Spleen (tissue), 11 donors: ENCODE results near the gene ITFG1. TPM values are rescaled to one million over a fixed set of nuclear protein-coding genes. Genes with fewer than 3 reads are reported as not detected.

Experiments
- DNase-seq: peaks from one replicate; pipeline ENCODE4 v3.0.0-alpha.2; 2020
- H3K27ac ChIP-seq, 8 donors: fragments of 200-600 bp; sonication (generic) in 7 of 8; 1 replicate in 4 of 8; 2 replicates in 4 of 8; pipeline versions ENCODE4 v1.5.0 to v1.8.0; 2016 to 2021; ENCODE audit warnings: inconsistent platforms in 4 of 8, mild to moderate bottlenecking in 4 of 8, moderate library complexity in 1 of 8
- H3K27me3 ChIP-seq, 7 donors: fragments of 200-600 bp; sonication (generic) in 6 of 7; replicated peaks in 1 of 7; 1 replicate in 4 of 7; 2 replicates in 3 of 7; pipeline versions ENCODE4 v1.5.0 to v1.8.0; 2016 to 2021; ENCODE audit warnings: inconsistent platforms in 3 of 7, mild to moderate bottlenecking in 1 of 7
- H3K36me3 ChIP-seq, 6 donors: fragments of 200-600 bp; sonication (generic) in 5 of 6; 1 replicate in 4 of 6; 2 replicates in 2 of 6; pipeline versions ENCODE4 v1.5.0 to v1.8.0; 2016 to 2021; ENCODE audit warnings: inconsistent platforms in 2 of 6
- H3K4me1 ChIP-seq, 6 donors: fragments of 200-600 bp; sonication (generic) in 5 of 6; 1 replicate in 3 of 6; 2 replicates in 3 of 6; pipeline versions ENCODE4 v1.5.0 to v1.8.0; 2016 to 2021; ENCODE audit warnings: inconsistent platforms in 3 of 6
- H3K4me3 ChIP-seq, 8 donors: fragments of 200-600 bp; sonication (generic) in 7 of 8; 1 replicate in 4 of 8; 2 replicates in 4 of 8; pipeline versions ENCODE4 v1.5.0 to v1.8.0; 2016 to 2021; ENCODE audit warnings: inconsistent platforms in 4 of 8, mild to moderate bottlenecking in 4 of 8, moderate library complexity in 2 of 8
- H3K9me3 ChIP-seq, 8 donors: fragments of 200-600 bp; sonication (generic) in 7 of 8; 1 replicate in 4 of 8; 2 replicates in 4 of 8; pipeline versions ENCODE4 v1.5.0 to v1.8.0; 2016 to 2021; ENCODE audit warnings: inconsistent platforms in 4 of 8
- CTCF ChIP-seq, 11 experiments: fragments of 200-600 bp in 7 of 11; fragments of 450-650 bp in 4 of 11; sonication (generic) in 4 of 11; IDR thresholded peaks in 8 of 11; conservative IDR thresholded peaks in 3 of 11; 1 replicate in 7 of 11; 2 replicates in 4 of 11; pipeline versions ENCODE4 v1.4.0 to v1.8.0; 2016 to 2021; ENCODE audit warnings: antibody characterized with exemption in 11 of 11, inconsistent platforms in 4 of 11, mild to moderate bottlenecking in 1 of 11
- POLR2A ChIP-seq, 3 donors: fragments of 450-650 bp; IDR thresholded peaks; one replicate each; pipeline ENCODE4 v1.5.1; 2017; ENCODE audit warnings: antibody characterized with exemption in 3 of 3, mild to moderate bottlenecking in 1 of 3
- POLR2AphosphoS5 ChIP-seq, 3 donors: sonication (generic); formaldehyde crosslinking; IDR thresholded peaks; one replicate each; pipeline ENCODE4 v1.5.1; 2017; ENCODE audit warnings: antibody characterized with exemption in 3 of 3
- WGBS, 5 donors: extraction: QIAGEN DNeasy Blood & Tissue Kit in 3 of 5; methylation state at CpG; one replicate each; pipeline versions ENCODE4 v1.1.5 to v1.1.7; 2013 to 2018; 5-methylcytosine and 5-hydroxymethylcytosine counted together
- intact Hi-C: fragments of 100-400 bp; cut with DNase I; formaldehyde crosslinking; loops from one replicate; pipeline ENCODE4 v1.15.0; 2023; ENCODE audit warnings: low total_unique reads
- polyA plus RNA-seq, 3 donors: library from polyadenylated mRNA; stranded (reverse); fragments of 200-250 nt; gene quantifications; one replicate each; pipeline ENCODE4 v1.2.1, GENCODE V29; 2013
- total RNA-seq, 7 donors: library from RNA; depleted of rRNA in 3 of 7; stranded (reverse); fragments of >200 nt in 3 of 7; fragmentation: NEBNext Ultra II Directional in 4 of 7; extraction: Animal tissue kit (Norgen Biotek cat#: 25700) in 4 of 7; gene quantifications; one replicate each; pipeline versions ENCODE4 v1.1.0 to v1.2.1, GENCODE V29; 2016 to 2021
- donor health status: healthy with polysubstance abuse.
- donor health status: DM: no; HTN: no; CAD: no; lungs with moderate emphysema.
- donor health status: DM: no; HTN: no; CAD: no.
- donor health status: Bipolar disorder and iron deficiency.
- donor health status: healthy.
- donor health status: DM: no; HTN: no; CAD: no.
- donor health status: DM: yes; HTN: yes; CAD: no.

The ITFG1 gene
- total and polyA plus RNA-seq, 10 donors, result 9.0 to 62.3 (median 47.6) TPM

- intact Hi-C loops, result no loop called here
- no peak overlapping the region for H3K27ac ChIP-seq
- H3K4me3 ChIP-seq, result no peak overlapping the region
- peaks cover 0 to 10% (median 0%) of the 10 kb centered on the region in 6 donors for H3K4me1 ChIP-seq
- 40 to 73% (median 54%) methylated on average over 1 of the region's 1 CpG for WGBS, 5 donors
- no peak for TF ChIP-seq CTCF (IDR thresholded peaks at IDR 0.05 in 8 of 11, conservative IDR thresholded peaks at IDR 0.05 in 3 of 11)
- no peak for TF ChIP-seq POLR2AphosphoS5 (IDR thresholded peaks at IDR 0.05)
- TF ChIP-seq POLR2A (IDR thresholded peaks at IDR 0.05), result no peak
- H3K9me3 ChIP-seq, result no peaks in the 10 kb centered on the region
- no peak for DNase-seq
- no peaks in the 10 kb centered on the region for H3K27me3 ChIP-seq
- peaks cover 0 to 47% (median 6%) of the 10 kb centered on the region in 6 donors for H3K36me3 ChIP-seq
Observed at GRCh38 chr16:47310792-47311211, 150.1 kb downstream of the ITFG1 start.

- intact Hi-C loops, result no loop called here
- no peak for DNase-seq
- TF ChIP-seq POLR2A (IDR thresholded peaks at IDR 0.05), result no peak
- TF ChIP-seq CTCF (IDR thresholded peaks at IDR 0.05 in 8 of 11, conservative IDR thresholded peaks at IDR 0.05 in 3 of 11), result no peak
- TF ChIP-seq POLR2AphosphoS5 (IDR thresholded peaks at IDR 0.05), result no peak
- peaks cover 0 to 51% (median 8%) of the 10 kb centered on the region in 6 donors for H3K36me3 ChIP-seq
- 67 to 87% (median 78%) methylated on average over 4 of the region's 4 CpGs for WGBS, 5 donors
- H3K9me3 ChIP-seq, result no peaks in the 10 kb centered on the region
- H3K27ac ChIP-seq, result no peak overlapping the region
- H3K27me3 ChIP-seq, result no peaks in the 10 kb centered on the region
- peaks cover 0 to 10% (median 0%) of the 10 kb centered on the region in 6 donors for H3K4me1 ChIP-seq
- H3K4me3 ChIP-seq, result no peak overlapping the region
Observed at GRCh38 chr16:47309581-47310312, 151.1 kb downstream of the ITFG1 start.

- no peak overlapping the region for H3K4me3 ChIP-seq
- no peak overlapping the region for H3K27ac ChIP-seq
- intact Hi-C loops, result no loop called here
- no peaks in the 10 kb centered on the region for H3K27me3 ChIP-seq
- TF ChIP-seq POLR2AphosphoS5 (IDR thresholded peaks at IDR 0.05) (no peak), CTCF (IDR thresholded peaks at IDR 0.05 in 8 of 11, conservative IDR thresholded peaks at IDR 0.05 in 3 of 11) (no peak)
- 87 to 96% (median 93%) methylated on average over 3 of the region's 3 CpGs for WGBS, 5 donors
- no peak for DNase-seq
- H3K9me3 ChIP-seq, result no peaks in the 10 kb centered on the region
- peaks cover 0 to 62% (median 8%) of the 10 kb centered on the region in 6 donors for H3K36me3 ChIP-seq
- H3K4me1 ChIP-seq, result peaks cover 0 to 10% (median 0%) of the 10 kb centered on the region in 6 donors
Observed at GRCh38 chr16:47308601-47309000, 152.3 kb downstream of the ITFG1 start.

GRCh38 chr16:47304563-47304962 is 156.3 kb downstream of the ITFG1 start:
- WGBS, 5 donors, result 86 to 100% (median 94%) methylated on average over 1 of the region's 1 CpG
- intact Hi-C loops, result no loop called here
- no peaks in the 10 kb centered on the region for H3K9me3 ChIP-seq
- H3K36me3 ChIP-seq, result peaks cover 0 to 83% (median 6%) of the 10 kb centered on the region in 6 donors
- H3K4me3 ChIP-seq, result no peak overlapping the region
- no peak for DNase-seq
- no peak overlapping the region for H3K27ac ChIP-seq
- TF ChIP-seq CTCF (IDR thresholded peaks at IDR 0.05 in 8 of 11, conservative IDR thresholded peaks at IDR 0.05 in 3 of 11) (no peak), POLR2A (IDR thresholded peaks at IDR 0.05) (no peak), POLR2AphosphoS5 (IDR thresholded peaks at IDR 0.05) (no peak)
- no peaks in the 10 kb centered on the region for H3K27me3 ChIP-seq
- H3K4me1 ChIP-seq, result no peaks in the 10 kb centered on the region
